B cell (primary cell): Measurements from ENCODE around the gene TRMT6. TPM values are rescaled to one million over a fixed set of nuclear protein-coding genes. Genes with fewer than 3 reads are reported as not detected.

ENCODE experiments used
- ATAC-seq: fragments of 200-7000 bp; cut with Tn5 transposase; one replicate; pipeline ENCODE4 v1.10.0; 2021; ENCODE audit warnings: low read depth, mild to moderate bottlenecking, moderate number of reproducible peaks, moderate library complexity
- CTCF ChIA-PET: fragments of 350-600 bp; sonication (Branson Sonifier 250); formaldehyde crosslinking; loops from one replicate; lab custom pipeline; 2021; ENCODE audit warnings: antibody characterized with exemption, inconsistent platforms; lab: Charles Lee
- POLR2A ChIA-PET: fragments of 350-600 bp; sonication (Branson Sonifier 250); formaldehyde crosslinking; loops from one replicate; lab custom pipeline; 2021; ENCODE audit warnings: antibody characterized with exemption; lab: Charles Lee
- DNase-seq: peaks from one replicate; pipeline ENCODE4 v3.0.0; 2013
- H2AFZ ChIP-seq: 2 replicates; pipeline ENCODE4 v1.6.1; 2012; ENCODE audit warnings: mild to moderate bottlenecking, low read depth, low read length; ENCODE audit not compliant: insufficient read depth, poor library complexity, severe bottlenecking
- H3K27ac ChIP-seq, 2 donors: 1 replicate in 1 of 2; 2 replicates in 1 of 2; pipeline ENCODE4 v1.5.1; 2012 to 2013; ENCODE audit warnings: low read length in 2 of 2, mild to moderate bottlenecking in 2 of 2, moderate library complexity in 1 of 2
- H3K27me3 ChIP-seq, 4 experiments: fragments of 200-600 bp in 1 of 4; sonication (generic) in 1 of 4; replicated peaks in 1 of 4; 1 replicate in 2 of 4; 2 replicates in 2 of 4; pipeline versions ENCODE4 v1.6.1 to v1.7.0; 2013 to 2016; ENCODE audit warnings: low read length in 3 of 4, mild to moderate bottlenecking in 2 of 4, mixed read lengths in 1 of 4, moderate library complexity in 1 of 4; ENCODE audit not compliant: insufficient read depth in 4 of 4, control insufficient read depth in 3 of 4; ENCODE audit errors: control extremely low read depth in 1 of 4
- H3K36me3 ChIP-seq, 2 experiments: replicated peaks in 1 of 2; 1 replicate in 1 of 2; 2 replicates in 1 of 2; pipeline versions ENCODE4 v1.6.1 to v1.7.1; 2013; ENCODE audit warnings: low read length in 1 of 2; ENCODE audit not compliant: insufficient read depth in 2 of 2, control insufficient read depth in 1 of 2; ENCODE audit errors: control extremely low read depth in 1 of 2, extremely low read depth in 1 of 2
- H3K4me1 ChIP-seq, 2 donors: fragments of 200-600 bp in 1 of 2; sonication (generic) in 1 of 2; 1 replicate in 1 of 2; 2 replicates in 1 of 2; pipeline versions ENCODE4 v1.5.1 to v1.6.1; 2013 to 2017; ENCODE audit warnings: low read length in 2 of 2; ENCODE audit not compliant: control insufficient read depth in 2 of 2, insufficient read depth in 2 of 2
- H3K4me2 ChIP-seq: replicated peaks from 2 replicates; pipeline ENCODE3; 2012; ENCODE audit warnings: mild to moderate bottlenecking, low read depth, low read length; ENCODE audit not compliant: poor library complexity, severe bottlenecking
- H3K4me3 ChIP-seq, 5 experiments: fragments of 200-600 bp in 1 of 5; sonication (generic) in 1 of 5; 1 replicate in 3 of 5; 2 replicates in 2 of 5; pipeline versions ENCODE4 v1.5.1 to v1.7.0; 2011 to 2016; ENCODE audit warnings: low read length in 4 of 5, mild to moderate bottlenecking in 4 of 5, low read depth in 2 of 5, control low read depth in 1 of 5, moderate library complexity in 1 of 5; ENCODE audit not compliant: insufficient read depth in 1 of 5; ENCODE audit errors: control extremely low read depth in 1 of 5, extremely low read depth in 1 of 5
- H3K79me2 ChIP-seq: fragments of 200-600 bp; sonication (generic); one replicate; pipeline ENCODE4 v1.6.0; 2016; ENCODE audit warnings: low read length; ENCODE audit not compliant: control insufficient read depth, insufficient read depth
- H3K9ac ChIP-seq: fragments of 200-600 bp; sonication (generic); 2 replicates; pipeline ENCODE4 v1.6.1; 2017; ENCODE audit warnings: mild to moderate bottlenecking, low read length, moderate library complexity
- H3K9me3 ChIP-seq, 3 donors: one replicate each; pipeline versions ENCODE4 v1.6.1 to v1.7.1; 2013; ENCODE audit warnings: low read length in 2 of 3; ENCODE audit not compliant: control insufficient read depth in 2 of 3, insufficient read depth in 1 of 3; ENCODE audit errors: control extremely low read depth in 1 of 3
- H4K20me1 ChIP-seq: 2 replicates; pipeline ENCODE4 v1.6.0; 2012; ENCODE audit warnings: mild to moderate bottlenecking, low read length; ENCODE audit not compliant: insufficient read depth, control insufficient read depth, poor library complexity, severe bottlenecking
- H3K27ac Mint-ChIP-seq: one replicate; pipeline ENCODE4 v1.8.0; 2021; ENCODE audit warnings: mixed read lengths
- H3K27me3 Mint-ChIP-seq: one replicate; pipeline ENCODE4 v1.8.0; 2021; ENCODE audit warnings: mixed read lengths
- H3K4me1 Mint-ChIP-seq: one replicate; pipeline ENCODE4 v1.8.0; 2021; ENCODE audit warnings: mixed read lengths
- H3K4me3 Mint-ChIP-seq: one replicate; pipeline ENCODE4 v1.8.0; 2021; ENCODE audit warnings: mixed read lengths
- H3K9me3 Mint-ChIP-seq: one replicate; pipeline ENCODE4 v1.8.0; 2022; ENCODE audit warnings: mixed read lengths; ENCODE audit not compliant: insufficient read depth
- CTCF ChIP-seq: fragments of 200-600 bp; IDR thresholded peaks from one replicate; pipeline ENCODE4 v1.8.0; 2022; ENCODE audit warnings: antibody characterized with exemption, mild to moderate bottlenecking
- EZH2 ChIP-seq: IDR thresholded peaks from 2 replicates; pipeline ENCODE4 v1.6.1; 2012; ENCODE audit warnings: borderline replicate concordance, low read depth, mild to moderate bottlenecking, moderate library complexity, low read length; ENCODE audit not compliant: insufficient read depth, poor library complexity, severe bottlenecking
- WGBS: methylation state at CpG from one replicate; pipeline ENCODE4 v1.1.5; 2013; ENCODE audit warnings: missing lambda C conversion rate; ENCODE audit not compliant: insufficient coverage; 5-methylcytosine and 5-hydroxymethylcytosine counted together
- intact Hi-C: fragments of 100-400 bp; cut with micrococcal nuclease; formaldehyde crosslinking; loops from one replicate; pipeline ENCODE4 v1.10.0; 2022
- polyA plus RNA-seq: library from polyadenylated mRNA; depleted of rRNA; stranded (reverse); fragments of >200 nt; gene quantifications from 2 replicates; pipeline ENCODE4 v1.2.3, GENCODE V29; 2012
- total RNA-seq, 2 donors: library from RNA; stranded (reverse); fragments of 120-200 nt in 1 of 2; gene quantifications; 1 replicate in 1 of 2; 2 replicates in 1 of 2; pipeline versions ENCODE4 v1.2.3 to v1.2.4, GENCODE V29; 2013 to 2022

Gene TRMT6
- total and polyA plus RNA-seq, 2 donors (not counting 1 experiment from before 2014, with no cell fraction given) = 5.7 to 18.2 TPM

GRCh38 chr20:5977223-5977622 lies 26.9 kb upstream of the TRMT6 start:
- WGBS = 100% methylated on average over 1 of the region's 2 CpGs
- Histone ChIP-seq H3K9ac (no peak overlapping the region), H3K36me3 (peaks cover 2 to 43% of the 10 kb centered on the region in 2 experiments), H3K9me3 (no peaks in the 10 kb centered on the region), H3K27ac (no peak overlapping the region), H3K79me2 (no peaks in the 10 kb centered on the region), H3K27me3 (no peaks in the 10 kb centered on the region), H4K20me1 (no peaks in the 10 kb centered on the region), H2AFZ (no peak overlapping the region), H3K4me1 (no peaks in the 10 kb centered on the region), H3K4me3 (no peak overlapping the region), H3K4me2 (no peak overlapping the region)
- DNase-seq = no peak
- Mint-ChIP-seq H3K27me3 (no peaks in the 10 kb centered on the region), H3K4me3 (no peak overlapping the region), H3K27ac (no peak overlapping the region), H3K9me3 (no peaks in the 10 kb centered on the region), H3K4me1 (no peaks in the 10 kb centered on the region)
- ChIA-PET POLR2A (no interaction called here), CTCF (interaction anchor here (1.2 kb wide), 1 partner anchor 189 kb away, joined by 3 read pairs; no protein-coding TSS in a partner anchor)
- ATAC-seq = no peak
- intact Hi-C loops = no loop called here
- no peak for TF ChIP-seq CTCF
- no peak for TF ChIP-seq EZH2

GRCh38 chr20:5975778-5976177 lies 25.4 kb upstream of the TRMT6 start:
- no peak for TF ChIP-seq CTCF
- no peak for TF ChIP-seq EZH2
- Histone ChIP-seq H2AFZ (no peak overlapping the region), H3K4me1 (no peaks in the 10 kb centered on the region), H4K20me1 (no peaks in the 10 kb centered on the region), H3K9me3 (no peaks in the 10 kb centered on the region), H3K27ac (no peak overlapping the region), H3K9ac (no peak overlapping the region), H3K36me3 (peaks cover under 1 to 41% of the 10 kb centered on the region in 2 experiments), H3K4me2 (no peak overlapping the region), H3K4me3 (no peak overlapping the region), H3K27me3 (no peaks in the 10 kb centered on the region), H3K79me2 (no peaks in the 10 kb centered on the region)
- intact Hi-C loops = no loop called here
- Mint-ChIP-seq H3K27me3 (no peaks in the 10 kb centered on the region), H3K27ac (no peak overlapping the region), H3K4me1 (no peaks in the 10 kb centered on the region), H3K4me3 (no peak overlapping the region), H3K9me3 (no peaks in the 10 kb centered on the region)
- WGBS = 100% methylated on average over 1 of the region's 2 CpGs
- POLR2A ChIA-PET = no interaction called here
- DNase-seq (no peak), ATAC-seq (no peak)
- CTCF ChIA-PET = no interaction called here
